Articular chondrocyte of knee joint (primary cell): ENCODE measurements around the gene BCAR3. TPM values are rescaled to one million over a fixed set of nuclear protein-coding genes. Genes with fewer than 3 reads are reported as not detected.

Experiments used
- total RNA-seq: library from RNA; depleted of rRNA; stranded (reverse); fragments of >200 nt; gene quantifications from 2 replicates; pipeline ENCODE4 v1.2.3, GENCODE V29; 2012

Gene BCAR3
- total RNA-seq: 19.6 and 20.6 TPM in 2 replicates

DNA sequence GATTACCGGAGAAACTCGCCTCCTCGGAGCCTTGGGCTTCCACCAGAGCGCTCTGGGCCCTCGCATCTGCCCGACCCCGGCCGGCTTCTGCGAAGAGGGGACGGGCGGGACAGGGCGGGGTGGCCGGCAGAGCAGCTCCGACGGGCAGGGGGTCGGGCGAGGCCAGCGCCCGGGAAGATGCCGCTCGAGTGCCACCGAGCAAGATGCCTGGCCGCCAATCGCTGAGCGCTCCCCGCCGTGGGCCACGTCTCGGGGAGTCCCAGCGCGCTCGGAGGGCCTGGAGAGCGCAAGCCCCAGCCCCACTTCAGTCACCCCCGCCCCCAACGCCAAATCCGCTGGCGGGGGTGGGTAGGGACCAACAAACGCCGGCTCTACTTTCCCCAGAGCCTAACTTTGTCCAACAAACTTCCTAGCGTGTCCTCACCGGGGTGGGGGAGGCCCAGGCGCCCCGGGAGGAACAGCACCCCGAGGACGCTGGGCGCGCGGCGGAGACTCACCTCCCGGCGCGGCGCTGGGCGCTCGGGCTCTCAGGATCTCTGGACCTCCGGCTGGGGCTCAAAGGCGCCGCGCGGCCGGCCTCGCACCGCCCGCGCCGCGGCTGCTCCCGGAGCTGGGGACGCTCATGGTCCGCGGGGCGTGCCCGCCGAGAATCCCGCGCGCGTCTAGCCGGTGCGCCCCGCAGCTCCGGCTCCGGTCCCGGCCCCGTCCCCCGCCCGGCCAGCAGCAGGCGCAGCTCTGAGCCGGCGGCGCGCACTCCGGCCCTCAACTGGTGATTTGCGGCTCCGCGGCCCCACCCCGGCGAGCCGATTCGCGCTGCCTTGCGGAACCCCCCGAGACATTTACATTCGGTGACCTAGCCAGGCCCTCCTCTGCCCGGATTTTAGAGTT, at the start of gene BCAR3:
Gene BCAR3 (minus strand): TSS at position 737 of the 888 bp plus-strand sequence. CDS start 6,907 bp downstream, outside the sequence.

Other genes with a start within 250 kb of the BCAR3 start
- 10.2 and 16.4 TPM in 2 replicates for gene FNBP1L, start 233.7 kb downstream of the BCAR3 start, total RNA-seq
- gene DNTTIP2, start 197.4 kb upstream of the BCAR3 start, total RNA-seq: 41.2 and 52.5 TPM in 2 replicates
- gene GCLM, start 227.6 kb upstream of the BCAR3 start, total RNA-seq: 77.2 and 94.3 TPM in 2 replicates